ENCODE measurements around the gene SMC3.

Gene SMC3

DNA sequence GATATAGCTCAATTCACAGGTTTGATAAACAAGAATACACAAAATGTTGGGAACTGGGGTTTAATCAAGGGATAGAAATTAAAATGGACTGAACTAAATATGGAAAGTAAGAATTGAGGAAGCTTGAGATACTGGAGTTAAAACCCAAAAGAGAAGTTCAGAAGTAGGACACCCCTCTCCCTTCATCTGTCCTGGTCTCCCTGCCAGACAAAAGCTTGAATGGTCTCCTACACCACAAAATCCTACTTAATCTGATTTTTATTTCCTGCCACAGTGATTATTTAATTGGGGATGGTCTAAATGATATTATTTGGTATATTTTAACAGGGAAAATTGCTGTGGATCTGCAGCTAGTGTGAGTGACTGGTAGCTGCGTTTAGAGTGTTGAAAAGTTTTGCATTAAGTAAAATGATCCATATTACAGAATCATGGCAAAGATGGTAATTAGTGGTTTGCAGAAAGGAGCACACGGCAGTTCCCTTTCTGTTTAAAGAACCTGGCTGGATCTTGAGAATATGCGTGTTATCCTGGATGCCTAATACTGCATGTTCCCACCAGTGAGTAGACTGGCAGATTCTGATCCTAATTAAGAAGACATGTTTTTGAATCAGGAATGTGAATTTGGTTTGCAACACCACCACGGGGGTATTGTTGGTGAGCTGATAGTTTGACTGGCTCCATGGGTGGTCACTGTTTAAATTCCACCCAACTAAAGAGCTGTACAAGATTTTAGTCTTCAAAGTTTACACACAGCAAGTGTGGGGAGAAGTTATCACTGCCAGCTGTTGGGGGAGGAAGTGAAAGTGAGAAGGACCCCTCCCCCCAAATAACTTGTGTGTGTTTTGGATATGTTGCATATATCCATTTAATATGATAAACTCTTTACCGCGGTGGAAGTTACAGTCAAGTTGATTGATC, 82.1 kb downstream of the SMC3 start:
- DNase-seq, result no peak

DNA sequence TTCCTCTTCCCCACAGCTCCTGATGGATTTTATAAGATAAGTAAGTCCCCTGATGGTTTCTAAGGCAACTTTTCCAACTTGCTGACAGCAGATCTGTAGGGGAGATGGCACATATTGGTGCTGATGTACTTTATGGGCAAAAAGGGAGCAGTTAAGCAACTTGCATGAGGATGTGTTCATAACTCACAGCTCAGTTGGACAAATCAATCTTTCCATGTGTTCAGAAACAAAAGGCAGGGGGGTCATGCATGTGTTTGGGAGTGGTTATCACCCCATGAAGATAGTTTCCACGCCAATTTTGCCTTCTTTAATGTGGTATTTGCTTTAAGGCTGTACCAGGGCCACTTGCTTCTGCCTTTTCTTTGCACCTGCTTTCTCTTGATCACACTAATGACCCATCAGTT, 82.8 kb downstream of the SMC3 start:
- no peak for DNase-seq

DNA sequence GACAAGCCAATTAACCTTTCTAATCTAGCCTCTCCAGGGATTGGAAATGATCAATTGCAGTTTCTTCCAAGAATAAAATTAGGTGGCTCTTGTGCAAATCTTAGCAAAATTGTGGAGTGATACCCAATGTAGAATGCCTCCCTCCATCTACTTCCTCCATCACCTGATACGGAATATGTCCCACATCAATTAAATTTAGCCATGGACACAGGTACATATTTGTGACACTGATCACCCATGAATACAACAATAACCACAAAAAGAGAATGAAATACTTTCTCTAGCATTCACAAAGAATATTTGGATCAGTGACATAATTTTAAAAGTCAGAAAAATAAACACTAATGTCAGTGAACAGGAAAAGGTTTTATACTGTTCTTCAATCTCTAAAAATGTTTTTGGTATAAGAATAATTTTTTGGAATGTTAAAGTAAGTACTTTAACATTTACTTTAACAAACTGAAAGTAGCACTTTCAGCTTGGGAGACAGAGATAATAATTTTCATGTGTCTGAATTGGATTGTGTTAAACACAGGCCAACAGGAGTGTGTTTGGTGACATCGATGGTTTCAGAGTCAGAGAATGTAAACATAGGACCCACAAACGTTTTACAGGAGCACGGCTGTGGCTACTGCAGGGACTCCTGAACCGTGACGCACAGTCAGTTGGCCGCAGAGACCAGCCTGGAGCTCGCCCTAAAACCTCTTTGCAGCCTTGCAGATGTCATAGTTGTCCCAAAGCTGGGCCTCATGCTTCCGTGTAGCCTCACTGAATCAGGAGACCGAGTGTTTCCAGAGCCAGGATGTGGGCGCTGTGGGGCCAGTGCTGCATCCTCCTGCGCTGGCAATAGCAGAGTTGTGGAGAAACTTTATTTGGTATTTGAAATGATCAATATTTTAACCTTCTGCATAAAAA, 83.8 kb downstream of the SMC3 start:
- DNase-seq, result no peak

- no peak for DNase-seq
Observed at GRCh38 chr10:110652475-110653118, 85.1 kb downstream of the SMC3 start.

All from kidney glomerular epithelial cell (primary cell).